HepG2 (cell line): Measurements from ENCODE around the gene ASL. TPM values are rescaled to one million over a fixed set of nuclear protein-coding genes. Genes with fewer than 3 reads are reported as not detected.

ENCODE experiments used
- ATF7-NPFF ChIP-seq: sonication (generic); formaldehyde crosslinking; IDR thresholded peaks from 2 replicates; pipeline ENCODE4 v1.8.1; 2023; ENCODE audit warnings: mild to moderate bottlenecking, low read depth, missing genetic modification reagents, moderate library complexity
- CC2D1A ChIP-seq: sonication (generic); formaldehyde crosslinking; IDR thresholded peaks from 2 replicates; pipeline ENCODE4 v1.8.1; 2023; ENCODE audit warnings: mild to moderate bottlenecking, missing genetic modification reagents
- CREB3 ChIP-seq: sonication (generic); formaldehyde crosslinking; IDR thresholded peaks from 2 replicates; pipeline ENCODE4 v1.5.0; 2020; ENCODE audit warnings: missing genetic modification reagents
- KMT2B ChIP-seq: IDR thresholded peaks from 2 replicates; pipeline ENCODE4 v1.6.1; 2016; ENCODE audit warnings: missing genetic modification reagents, missing compliant biosample characterization
- LRRFIP1 ChIP-seq: sonication (generic); formaldehyde crosslinking; conservative IDR thresholded peaks from 2 replicates; pipeline ENCODE4 v1.4.0; 2020; ENCODE audit warnings: missing genetic modification reagents
- MTERF4 ChIP-seq: sonication (generic); formaldehyde crosslinking; IDR thresholded peaks from 2 replicates; pipeline ENCODE4 v1.8.0; 2023; ENCODE audit warnings: mild to moderate bottlenecking, missing genetic modification reagents
- REST ChIP-seq, 2 experiments: IDR thresholded peaks; 2 replicates each; pipeline ENCODE4 v1.6.1; 2011 to 2012; ENCODE audit warnings: low read length in 2 of 2, borderline replicate concordance in 1 of 2, low read depth in 1 of 2, mild to moderate bottlenecking in 1 of 2, moderate library complexity in 1 of 2
- SOX5 ChIP-seq: IDR thresholded peaks from 2 replicates; pipeline ENCODE4 v1.6.1; 2016; ENCODE audit warnings: borderline replicate concordance
- THAP11 ChIP-seq: IDR thresholded peaks from 2 replicates; pipeline ENCODE4 v1.6.1; 2016; ENCODE audit warnings: missing biosample characterization, missing genetic modification reagents
- ZNF230 ChIP-seq: sonication (generic); formaldehyde crosslinking; IDR thresholded peaks from 2 replicates; pipeline ENCODE4 v1.4.0; 2020; ENCODE audit warnings: mild to moderate bottlenecking, missing genetic modification reagents
- ZNF33A ChIP-seq: sonication (generic); formaldehyde crosslinking; IDR thresholded peaks from 2 replicates; pipeline ENCODE4 v1.5.1; 2020; ENCODE audit warnings: missing genetic modification reagents, mild to moderate bottlenecking, moderate library complexity, borderline replicate concordance
- ZNF451 ChIP-seq: sonication (generic); formaldehyde crosslinking; IDR thresholded peaks from 2 replicates; pipeline ENCODE4 v1.5.0; 2020; ENCODE audit warnings: mild to moderate bottlenecking, missing genetic modification reagents
- ZNF816 ChIP-seq: sonication (generic); formaldehyde crosslinking; IDR thresholded peaks from 2 replicates; pipeline ENCODE4 v1.8.0; 2022; ENCODE audit warnings: missing genetic modification reagents, mild to moderate bottlenecking, borderline replicate concordance
- polyA plus RNA-seq, 8 experiments: library from polyadenylated mRNA; depleted of rRNA in 3 of 8; stranded (reverse) in 7 of 8; unstranded in 1 of 8; fragments of >200 nt; fragmentation: Illumina TruSeq in 4 of 8; extraction: Trizol in 4 of 8; gene quantifications; 2 replicates each; pipeline versions ENCODE4 v1.2.1 to v1.2.3, GENCODE V29; 2011 to 2016; ENCODE audit warnings: low read depth in 4 of 8, missing spikeins in 1 of 8, mixed read lengths in 1 of 8; ENCODE audit not compliant: insufficient read depth in 1 of 8
- total RNA-seq, 5 experiments: library from RNA; depleted of rRNA; stranded (reverse); fragments of >200 nt; fragmentation: Illumina TruSeq; extraction: Trizol; gene quantifications; 2 replicates each; pipeline ENCODE4 v1.2.3, GENCODE V29; 2016; ENCODE audit warnings: low read depth in 1 of 5
- TF ChIP-seq, protein P1 (sequence below): sonication (generic); formaldehyde crosslinking; conservative IDR thresholded peaks from 2 replicates; pipeline ENCODE4 v1.8.1; 2023; ENCODE audit warnings: missing genetic modification reagents
- TF ChIP-seq, protein P2 (sequence below): IDR thresholded peaks from 2 replicates; pipeline ENCODE4 v1.6.1; 2018; ENCODE audit warnings: missing genetic modification reagents
- TF ChIP-seq, protein P3 (sequence below): sonication (generic); formaldehyde crosslinking; IDR thresholded peaks from 2 replicates; pipeline ENCODE4 v1.8.0; 2022; ENCODE audit warnings: missing genetic modification reagents, mild to moderate bottlenecking, borderline replicate concordance
- TF ChIP-seq, protein P4 (sequence below): sonication (generic); formaldehyde crosslinking; IDR thresholded peaks from 2 replicates; pipeline ENCODE4 v1.5.0; 2020; ENCODE audit warnings: mild to moderate bottlenecking, low read depth, missing genetic modification reagents, borderline replicate concordance

The ASL gene
- total and polyA plus RNA-seq, 2 of the 13 experiments (the other 11 are each of a cell fraction or from before 2014, with no cell fraction given) = 71.4 to 96.5 TPM

DNA sequence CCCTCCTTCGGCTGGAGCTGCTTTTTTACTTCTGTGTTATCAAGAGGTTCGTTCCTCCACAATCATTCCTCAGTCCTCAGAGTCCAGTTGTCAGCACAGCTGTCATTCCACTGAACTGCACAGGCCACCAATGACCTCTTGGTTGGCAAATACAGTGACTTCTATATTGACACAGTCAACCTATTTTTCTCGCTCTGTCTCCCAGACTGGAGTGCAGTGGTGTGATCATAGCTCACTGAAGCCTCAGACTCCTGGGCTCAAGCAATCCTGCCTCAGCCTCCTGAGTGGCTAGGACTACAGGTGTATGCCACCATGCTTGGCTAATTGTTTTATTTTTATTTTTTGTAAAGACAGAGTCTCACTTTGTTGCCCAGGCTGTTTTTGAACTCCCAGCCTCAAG, 66.7 kb downstream of the ASL start (continued):
- TF ChIP-seq, protein P1, sequence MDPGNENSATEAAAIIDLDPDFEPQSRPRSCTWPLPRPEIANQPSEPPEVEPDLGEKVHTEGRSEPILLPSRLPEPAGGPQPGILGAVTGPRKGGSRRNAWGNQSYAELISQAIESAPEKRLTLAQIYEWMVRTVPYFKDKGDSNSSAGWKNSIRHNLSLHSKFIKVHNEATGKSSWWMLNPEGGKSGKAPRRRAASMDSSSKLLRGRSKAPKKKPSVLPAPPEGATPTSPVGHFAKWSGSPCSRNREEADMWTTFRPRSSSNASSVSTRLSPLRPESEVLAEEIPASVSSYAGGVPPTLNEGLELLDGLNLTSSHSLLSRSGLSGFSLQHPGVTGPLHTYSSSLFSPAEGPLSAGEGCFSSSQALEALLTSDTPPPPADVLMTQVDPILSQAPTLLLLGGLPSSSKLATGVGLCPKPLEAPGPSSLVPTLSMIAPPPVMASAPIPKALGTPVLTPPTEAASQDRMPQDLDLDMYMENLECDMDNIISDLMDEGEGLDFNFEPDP (CRISPR knock-in tag) = no peak
- TF ChIP-seq SOX5 (CRISPR knock-in tag) (peak; percentile 81), CC2D1A (no peak), ZNF230 (CRISPR knock-in tag) (no peak), ATF7-NPFF (CRISPR knock-in tag) (no peak), ZNF451 (no peak), CREB3 (CRISPR knock-in tag) (no peak), LRRFIP1 (CRISPR knock-in tag) (no peak), THAP11 (CRISPR knock-in tag) (peak; percentile 40; the same call in 1 of the 2 replicates), MTERF4 (CRISPR knock-in tag) (no peak), ZNF33A (CRISPR knock-in tag) (no peak), ZNF816 (CRISPR knock-in tag) (no peak), REST (IDR thresholded peaks at IDR 0.05; ENCODE audit: borderline replicate concordance in 1 of 2, low read depth in 1 of 2, low read length in 2 of 2) (no peak), KMT2B (CRISPR knock-in tag) (no peak)
- TF ChIP-seq, protein P2, sequence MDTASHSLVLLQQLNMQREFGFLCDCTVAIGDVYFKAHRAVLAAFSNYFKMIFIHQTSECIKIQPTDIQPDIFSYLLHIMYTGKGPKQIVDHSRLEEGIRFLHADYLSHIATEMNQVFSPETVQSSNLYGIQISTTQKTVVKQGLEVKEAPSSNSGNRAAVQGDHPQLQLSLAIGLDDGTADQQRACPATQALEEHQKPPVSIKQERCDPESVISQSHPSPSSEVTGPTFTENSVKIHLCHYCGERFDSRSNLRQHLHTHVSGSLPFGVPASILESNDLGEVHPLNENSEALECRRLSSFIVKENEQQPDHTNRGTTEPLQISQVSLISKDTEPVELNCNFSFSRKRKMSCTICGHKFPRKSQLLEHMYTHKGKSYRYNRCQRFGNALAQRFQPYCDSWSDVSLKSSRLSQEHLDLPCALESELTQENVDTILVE (CRISPR knock-in tag) = no peak
- TF ChIP-seq, protein P3, sequence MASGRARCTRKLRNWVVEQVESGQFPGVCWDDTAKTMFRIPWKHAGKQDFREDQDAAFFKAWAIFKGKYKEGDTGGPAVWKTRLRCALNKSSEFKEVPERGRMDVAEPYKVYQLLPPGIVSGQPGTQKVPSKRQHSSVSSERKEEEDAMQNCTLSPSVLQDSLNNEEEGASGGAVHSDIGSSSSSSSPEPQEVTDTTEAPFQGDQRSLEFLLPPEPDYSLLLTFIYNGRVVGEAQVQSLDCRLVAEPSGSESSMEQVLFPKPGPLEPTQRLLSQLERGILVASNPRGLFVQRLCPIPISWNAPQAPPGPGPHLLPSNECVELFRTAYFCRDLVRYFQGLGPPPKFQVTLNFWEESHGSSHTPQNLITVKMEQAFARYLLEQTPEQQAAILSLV (CRISPR knock-in tag) = no peak
- TF ChIP-seq, protein P4, sequence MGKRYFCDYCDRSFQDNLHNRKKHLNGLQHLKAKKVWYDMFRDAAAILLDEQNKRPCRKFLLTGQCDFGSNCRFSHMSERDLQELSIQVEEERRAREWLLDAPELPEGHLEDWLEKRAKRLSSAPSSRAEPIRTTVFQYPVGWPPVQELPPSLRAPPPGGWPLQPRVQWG = no peak
